Measurements from ENCODE around the gene SIM1.

DNA sequence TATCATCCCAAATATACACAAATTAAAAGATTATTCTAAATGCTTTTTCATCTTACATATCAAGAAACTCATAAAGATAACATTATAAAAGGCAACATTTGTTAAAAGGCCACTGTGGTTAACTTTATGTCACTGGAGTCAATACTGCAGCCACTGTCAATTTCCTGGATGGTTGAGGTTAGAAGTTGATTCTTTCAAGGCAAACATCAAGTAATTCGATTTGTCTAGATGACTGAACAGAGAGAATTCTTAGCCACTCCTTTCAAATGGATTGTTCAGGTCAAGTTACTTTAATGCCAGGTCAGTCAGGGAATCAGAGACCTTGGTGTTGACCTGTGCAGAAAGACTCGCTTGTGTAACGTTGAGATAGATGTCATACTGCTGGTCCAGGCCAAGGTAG, 44.4 kb upstream of the SIM1 start:
- TF ChIP-seq, protein P1, sequence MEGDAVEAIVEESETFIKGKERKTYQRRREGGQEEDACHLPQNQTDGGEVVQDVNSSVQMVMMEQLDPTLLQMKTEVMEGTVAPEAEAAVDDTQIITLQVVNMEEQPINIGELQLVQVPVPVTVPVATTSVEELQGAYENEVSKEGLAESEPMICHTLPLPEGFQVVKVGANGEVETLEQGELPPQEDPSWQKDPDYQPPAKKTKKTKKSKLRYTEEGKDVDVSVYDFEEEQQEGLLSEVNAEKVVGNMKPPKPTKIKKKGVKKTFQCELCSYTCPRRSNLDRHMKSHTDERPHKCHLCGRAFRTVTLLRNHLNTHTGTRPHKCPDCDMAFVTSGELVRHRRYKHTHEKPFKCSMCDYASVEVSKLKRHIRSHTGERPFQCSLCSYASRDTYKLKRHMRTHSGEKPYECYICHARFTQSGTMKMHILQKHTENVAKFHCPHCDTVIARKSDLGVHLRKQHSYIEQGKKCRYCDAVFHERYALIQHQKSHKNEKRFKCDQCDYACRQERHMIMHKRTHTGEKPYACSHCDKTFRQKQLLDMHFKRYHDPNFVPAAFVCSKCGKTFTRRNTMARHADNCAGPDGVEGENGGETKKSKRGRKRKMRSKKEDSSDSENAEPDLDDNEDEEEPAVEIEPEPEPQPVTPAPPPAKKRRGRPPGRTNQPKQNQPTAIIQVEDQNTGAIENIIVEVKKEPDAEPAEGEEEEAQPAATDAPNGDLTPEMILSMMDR (IDR thresholded peaks at IDR 0.05; ENCODE audit: insufficient read depth, low read depth, low read length), result no peak
- TF ChIP-seq EZH2 (IDR thresholded peaks at IDR 0.05; ENCODE audit: insufficient read depth, low read length), result no peak

Measured in astrocyte (in vitro differentiated cells and primary cell).